Measurements from ENCODE around the gene MYOM1.

MYOM1 gene

GRCh38 chr18:3214855-3215637 lies 4.7 kb downstream of the MYOM1 start:
- TF ChIP-seq RAD21 (IDR thresholded peaks at IDR 0.05; ENCODE audit: low read depth) (no peak), CREB1 (IDR thresholded peaks at IDR 0.05; ENCODE audit: low read depth) (no peak), FOXM1 (IDR thresholded peaks at IDR 0.05; ENCODE audit: borderline replicate concordance, low read depth) (no peak), NFIC (IDR thresholded peaks at IDR 0.05) (no peak), USF1 (IDR thresholded peaks at IDR 0.05) (no peak), EGR1 (IDR thresholded peaks at IDR 0.05) (no peak), ZBTB7A (IDR thresholded peaks at IDR 0.05; ENCODE audit: low read depth) (no peak), YY1 (IDR thresholded peaks at IDR 0.05; ENCODE audit: low read depth) (no peak), REST (IDR thresholded peaks at IDR 0.05; ENCODE audit: low read depth) (no peak), CEBPB (IDR thresholded peaks at IDR 0.05) (no peak), TAF1 (IDR thresholded peaks at IDR 0.05; ENCODE audit: low read depth) (no peak)

GRCh38 chr18:3213300-3214059 lies 6.3 kb downstream of the MYOM1 start:
- no peak for TF ChIP-seq NFIC (IDR thresholded peaks at IDR 0.05)
- no peak for TF ChIP-seq TCF12 (IDR thresholded peaks at IDR 0.05; ENCODE audit: low read depth)
- no peak for TF ChIP-seq FOXM1 (IDR thresholded peaks at IDR 0.05; ENCODE audit: borderline replicate concordance, low read depth)
- no peak for TF ChIP-seq TAF1 (IDR thresholded peaks at IDR 0.05; ENCODE audit: low read depth)
- TF ChIP-seq ZBTB7A (IDR thresholded peaks at IDR 0.05; ENCODE audit: low read depth): no peak
- no peak for TF ChIP-seq RAD21 (IDR thresholded peaks at IDR 0.05; ENCODE audit: low read depth)
- no peak for TF ChIP-seq CREB1 (IDR thresholded peaks at IDR 0.05; ENCODE audit: low read depth)
- no peak for TF ChIP-seq USF1 (IDR thresholded peaks at IDR 0.05)
- TF ChIP-seq MAX (IDR thresholded peaks at IDR 0.05): no peak

GRCh38 chr18:3212657-3213056 lies 7.1 kb downstream of the MYOM1 start:
- TF ChIP-seq TAF1 (IDR thresholded peaks at IDR 0.05; ENCODE audit: low read depth) (no peak), REST (IDR thresholded peaks at IDR 0.05; ENCODE audit: low read depth) (no peak), EP300 (IDR thresholded peaks at IDR 0.05; ENCODE audit: borderline replicate concordance) (no peak), NFIC (IDR thresholded peaks at IDR 0.05) (no peak), RAD21 (IDR thresholded peaks at IDR 0.05; ENCODE audit: low read depth) (no peak), CEBPB (IDR thresholded peaks at IDR 0.05) (no peak), TEAD4 (IDR thresholded peaks at IDR 0.05) (no peak), CREB1 (IDR thresholded peaks at IDR 0.05; ENCODE audit: low read depth) (no peak), YY1 (IDR thresholded peaks at IDR 0.05; ENCODE audit: low read depth) (no peak), ZBTB7A (IDR thresholded peaks at IDR 0.05; ENCODE audit: low read depth) (no peak), USF1 (IDR thresholded peaks at IDR 0.05) (no peak), FOXM1 (IDR thresholded peaks at IDR 0.05; ENCODE audit: borderline replicate concordance, low read depth) (no peak), EGR1 (IDR thresholded peaks at IDR 0.05) (no peak), TCF12 (IDR thresholded peaks at IDR 0.05; ENCODE audit: low read depth) (no peak), MAX (IDR thresholded peaks at IDR 0.05) (no peak)

- no peak for TF ChIP-seq EGR1 (IDR thresholded peaks at IDR 0.05)
- TF ChIP-seq EP300 (IDR thresholded peaks at IDR 0.05; ENCODE audit: borderline replicate concordance): no peak
- TF ChIP-seq TCF12 (IDR thresholded peaks at IDR 0.05; ENCODE audit: low read depth): no peak
- no peak for TF ChIP-seq ZBTB7A (IDR thresholded peaks at IDR 0.05; ENCODE audit: low read depth)
- TF ChIP-seq TEAD4 (IDR thresholded peaks at IDR 0.05): no peak
- no peak for TF ChIP-seq REST (IDR thresholded peaks at IDR 0.05; ENCODE audit: low read depth)
- no peak for TF ChIP-seq MAX (IDR thresholded peaks at IDR 0.05)
- no peak for TF ChIP-seq TAF1 (IDR thresholded peaks at IDR 0.05; ENCODE audit: low read depth)
- TF ChIP-seq RAD21 (IDR thresholded peaks at IDR 0.05; ENCODE audit: low read depth): no peak
- no peak for TF ChIP-seq YY1 (IDR thresholded peaks at IDR 0.05; ENCODE audit: low read depth)
- no peak for TF ChIP-seq CEBPB (IDR thresholded peaks at IDR 0.05)
- no peak for TF ChIP-seq CREB1 (IDR thresholded peaks at IDR 0.05; ENCODE audit: low read depth)
- no peak for TF ChIP-seq FOXM1 (IDR thresholded peaks at IDR 0.05; ENCODE audit: borderline replicate concordance, low read depth)
- TF ChIP-seq USF1 (IDR thresholded peaks at IDR 0.05): no peak
- no peak for TF ChIP-seq NFIC (IDR thresholded peaks at IDR 0.05)
Observed at GRCh38 chr18:3211236-3211992, 8.4 kb downstream of the MYOM1 start.

Data from Ishikawa (cell line).